Measurements from ENCODE around the gene DERL2. TPM values are rescaled to one million over a fixed set of nuclear protein-coding genes. Genes with fewer than 3 reads are reported as not detected.

Gene DERL2
- total and polyA plus RNA-seq, 2 experiments from 2014 or later: 65.0 to 113 TPM

GRCh38 chr17:5422505-5422904, 63.5 kb downstream of the DERL2 start:
- Histone ChIP-seq H3K4me2 (no peak overlapping the region), H3K36me3 (ENCODE audit: insufficient read depth) (peaks cover 50% of the 10 kb centered on the region), H3K79me2 (replicated peaks; ENCODE audit: insufficient read depth) (peaks cover 61% of the 10 kb centered on the region), H3K4me3 (no peak overlapping the region), H3K27me3 (ENCODE audit: insufficient read depth) (no peaks in the 10 kb centered on the region), H2AFZ (no peak overlapping the region), H3K27ac (ENCODE audit: low read depth) (no peak overlapping the region), H4K20me1 (replicated peaks; ENCODE audit: insufficient read depth) (peaks cover 20% of the 10 kb centered on the region), H3K9me2 (ENCODE audit: insufficient read depth) (no peaks in the 10 kb centered on the region), H3K4me1 (ENCODE audit: insufficient read depth) (peaks cover 8% of the 10 kb centered on the region), H3F3A (replicated peaks; ENCODE audit: low read depth) (no peaks in the 10 kb centered on the region)
- H3K4me3 Mint-ChIP-seq: no peak overlapping the region
- H3K27me3 Mint-ChIP-seq (ENCODE audit: insufficient read depth, low read depth, poor library complexity): peaks cover 10% of the 10 kb centered on the region
- H3K36me3 Mint-ChIP-seq (ENCODE audit: low read depth): peaks cover 77% of the 10 kb centered on the region
- no peak overlapping the region for H3K27ac Mint-ChIP-seq
- H3K4me1 Mint-ChIP-seq: peaks cover 6% of the 10 kb centered on the region
- TF ChIP-seq ZNF462 (CRISPR knock-in tag; IDR thresholded peaks at IDR 0.05): no peak
- no peak for TF ChIP-seq REST (IDR thresholded peaks at IDR 0.05; ENCODE audit: unreplicated experiment)
- no peak for TF ChIP-seq ZNF114 (CRISPR knock-in tag; IDR thresholded peaks at IDR 0.05)
- no peak for TF ChIP-seq EZH2phosphoT487 (IDR thresholded peaks at IDR 0.05; ENCODE audit: unreplicated experiment)
- no peak for TF ChIP-seq POLR2AphosphoS5 (IDR thresholded peaks at IDR 0.05; ENCODE audit: low read depth)
- no peak for TF ChIP-seq NANOG (IDR thresholded peaks at IDR 0.05; ENCODE audit: borderline replicate concordance)
- no peak for TF ChIP-seq STAT1 (IDR thresholded peaks at IDR 0.05; ENCODE audit: unreplicated experiment)
- TF ChIP-seq CTCF (conservative IDR thresholded peaks at IDR 0.05; ENCODE audit: low read depth in 2 of 2): no peak
- TF ChIP-seq ETS1 (IDR thresholded peaks at IDR 0.05): no peak
- TF ChIP-seq EZH2 (IDR thresholded peaks at IDR 0.05; ENCODE audit: low read depth, unreplicated experiment): no peak
- TF ChIP-seq CREB1 (CRISPR knock-in tag; IDR thresholded peaks at IDR 0.05; ENCODE audit: low read depth): no peak
- TF ChIP-seq JUNB (IDR thresholded peaks at IDR 0.05; ENCODE audit: unreplicated experiment): no peak
- TF ChIP-seq ZNF331 (CRISPR knock-in tag; IDR thresholded peaks at IDR 0.05; ENCODE audit: low read depth): no peak
- H3K9me3 Mint-ChIP-seq: no peaks in the 10 kb centered on the region
- DNase-seq (ENCODE audit: low spot score): no peak
- no peak for ATAC-seq

Data from GM23338 (cell line).